B cell (primary cell): Measurements from ENCODE around the gene IBA57. TPM values are rescaled to one million over a fixed set of nuclear protein-coding genes. Genes with fewer than 3 reads are reported as not detected.

Source experiments
- ATAC-seq: fragments of 200-7000 bp; cut with Tn5 transposase; one replicate; pipeline ENCODE4 v1.10.0; 2021; ENCODE audit warnings: low read depth, mild to moderate bottlenecking, moderate number of reproducible peaks, moderate library complexity
- CTCF ChIA-PET: fragments of 350-600 bp; sonication (Branson Sonifier 250); formaldehyde crosslinking; loops from one replicate; lab custom pipeline; 2021; ENCODE audit warnings: antibody characterized with exemption, inconsistent platforms; lab: Charles Lee
- POLR2A ChIA-PET: fragments of 350-600 bp; sonication (Branson Sonifier 250); formaldehyde crosslinking; loops from one replicate; lab custom pipeline; 2021; ENCODE audit warnings: antibody characterized with exemption; lab: Charles Lee
- DNase-seq: peaks from one replicate; pipeline ENCODE4 v3.0.0; 2013
- H2AFZ ChIP-seq: 2 replicates; pipeline ENCODE4 v1.6.1; 2012; ENCODE audit warnings: mild to moderate bottlenecking, low read depth, low read length; ENCODE audit not compliant: insufficient read depth, poor library complexity, severe bottlenecking
- H3K27ac ChIP-seq, 2 donors: 1 replicate in 1 of 2; 2 replicates in 1 of 2; pipeline ENCODE4 v1.5.1; 2012 to 2013; ENCODE audit warnings: low read length in 2 of 2, mild to moderate bottlenecking in 2 of 2, moderate library complexity in 1 of 2
- H3K27me3 ChIP-seq, 4 experiments: fragments of 200-600 bp in 1 of 4; sonication (generic) in 1 of 4; replicated peaks in 1 of 4; 1 replicate in 2 of 4; 2 replicates in 2 of 4; pipeline versions ENCODE4 v1.6.1 to v1.7.0; 2013 to 2016; ENCODE audit warnings: low read length in 3 of 4, mild to moderate bottlenecking in 2 of 4, mixed read lengths in 1 of 4, moderate library complexity in 1 of 4; ENCODE audit not compliant: insufficient read depth in 4 of 4, control insufficient read depth in 3 of 4; ENCODE audit errors: control extremely low read depth in 1 of 4
- H3K36me3 ChIP-seq, 2 experiments: replicated peaks in 1 of 2; 1 replicate in 1 of 2; 2 replicates in 1 of 2; pipeline versions ENCODE4 v1.6.1 to v1.7.1; 2013; ENCODE audit warnings: low read length in 1 of 2; ENCODE audit not compliant: insufficient read depth in 2 of 2, control insufficient read depth in 1 of 2; ENCODE audit errors: control extremely low read depth in 1 of 2, extremely low read depth in 1 of 2
- H3K4me1 ChIP-seq, 2 donors: fragments of 200-600 bp in 1 of 2; sonication (generic) in 1 of 2; 1 replicate in 1 of 2; 2 replicates in 1 of 2; pipeline versions ENCODE4 v1.5.1 to v1.6.1; 2013 to 2017; ENCODE audit warnings: low read length in 2 of 2; ENCODE audit not compliant: control insufficient read depth in 2 of 2, insufficient read depth in 2 of 2
- H3K4me2 ChIP-seq: replicated peaks from 2 replicates; pipeline ENCODE3; 2012; ENCODE audit warnings: mild to moderate bottlenecking, low read depth, low read length; ENCODE audit not compliant: poor library complexity, severe bottlenecking
- H3K4me3 ChIP-seq, 5 experiments: fragments of 200-600 bp in 1 of 5; sonication (generic) in 1 of 5; 1 replicate in 3 of 5; 2 replicates in 2 of 5; pipeline versions ENCODE4 v1.5.1 to v1.7.0; 2011 to 2016; ENCODE audit warnings: low read length in 4 of 5, mild to moderate bottlenecking in 4 of 5, low read depth in 2 of 5, control low read depth in 1 of 5, moderate library complexity in 1 of 5; ENCODE audit not compliant: insufficient read depth in 1 of 5; ENCODE audit errors: control extremely low read depth in 1 of 5, extremely low read depth in 1 of 5
- H3K79me2 ChIP-seq: fragments of 200-600 bp; sonication (generic); one replicate; pipeline ENCODE4 v1.6.0; 2016; ENCODE audit warnings: low read length; ENCODE audit not compliant: control insufficient read depth, insufficient read depth
- H3K9ac ChIP-seq: fragments of 200-600 bp; sonication (generic); 2 replicates; pipeline ENCODE4 v1.6.1; 2017; ENCODE audit warnings: mild to moderate bottlenecking, low read length, moderate library complexity
- H3K9me3 ChIP-seq, 3 donors: one replicate each; pipeline versions ENCODE4 v1.6.1 to v1.7.1; 2013; ENCODE audit warnings: low read length in 2 of 3; ENCODE audit not compliant: control insufficient read depth in 2 of 3, insufficient read depth in 1 of 3; ENCODE audit errors: control extremely low read depth in 1 of 3
- H4K20me1 ChIP-seq: 2 replicates; pipeline ENCODE4 v1.6.0; 2012; ENCODE audit warnings: mild to moderate bottlenecking, low read length; ENCODE audit not compliant: insufficient read depth, control insufficient read depth, poor library complexity, severe bottlenecking
- H3K27ac Mint-ChIP-seq: one replicate; pipeline ENCODE4 v1.8.0; 2021; ENCODE audit warnings: mixed read lengths
- H3K27me3 Mint-ChIP-seq: one replicate; pipeline ENCODE4 v1.8.0; 2021; ENCODE audit warnings: mixed read lengths
- H3K4me1 Mint-ChIP-seq: one replicate; pipeline ENCODE4 v1.8.0; 2021; ENCODE audit warnings: mixed read lengths
- H3K4me3 Mint-ChIP-seq: one replicate; pipeline ENCODE4 v1.8.0; 2021; ENCODE audit warnings: mixed read lengths
- H3K9me3 Mint-ChIP-seq: one replicate; pipeline ENCODE4 v1.8.0; 2022; ENCODE audit warnings: mixed read lengths; ENCODE audit not compliant: insufficient read depth
- CTCF ChIP-seq: fragments of 200-600 bp; IDR thresholded peaks from one replicate; pipeline ENCODE4 v1.8.0; 2022; ENCODE audit warnings: antibody characterized with exemption, mild to moderate bottlenecking
- EZH2 ChIP-seq: IDR thresholded peaks from 2 replicates; pipeline ENCODE4 v1.6.1; 2012; ENCODE audit warnings: borderline replicate concordance, low read depth, mild to moderate bottlenecking, moderate library complexity, low read length; ENCODE audit not compliant: insufficient read depth, poor library complexity, severe bottlenecking
- WGBS: methylation state at CpG from one replicate; pipeline ENCODE4 v1.1.5; 2013; ENCODE audit warnings: missing lambda C conversion rate; ENCODE audit not compliant: insufficient coverage; 5-methylcytosine and 5-hydroxymethylcytosine counted together
- intact Hi-C: fragments of 100-400 bp; cut with micrococcal nuclease; formaldehyde crosslinking; loops from one replicate; pipeline ENCODE4 v1.10.0; 2022
- polyA plus RNA-seq: library from polyadenylated mRNA; depleted of rRNA; stranded (reverse); fragments of >200 nt; gene quantifications from 2 replicates; pipeline ENCODE4 v1.2.3, GENCODE V29; 2012
- total RNA-seq, 2 donors: library from RNA; stranded (reverse); fragments of 120-200 nt in 1 of 2; gene quantifications; 1 replicate in 1 of 2; 2 replicates in 1 of 2; pipeline versions ENCODE4 v1.2.3 to v1.2.4, GENCODE V29; 2013 to 2022

Gene IBA57
- total and polyA plus RNA-seq, 2 donors (not counting 1 experiment from before 2014, with no cell fraction given): 5.2 to 12.8 TPM

- Mint-ChIP-seq H3K4me3 (no peak overlapping the region), H3K27me3 (peaks cover 3% of the 10 kb centered on the region)
Measured at GRCh38 chr1:228155596-228156514, 9.7 kb upstream of the IBA57 start.

More at GRCh38 chr1:228155596-228156514, 9.7 kb upstream of the IBA57 start:
- CTCF ChIA-PET: no interaction called here
- Mint-ChIP-seq H3K9me3 (no peaks in the 10 kb centered on the region), H3K27ac (no peak overlapping the region), H3K4me1 (no peaks in the 10 kb centered on the region)
- no peak for DNase-seq
- no peak overlapping the region for H3K4me2 ChIP-seq
- no peak overlapping the region for H3K27ac ChIP-seq
- no peak overlapping the region for H3K9ac ChIP-seq
- WGBS: 85% methylated on average over 16 of the region's 16 CpGs
- no peak for ATAC-seq
- intact Hi-C loops: no loop called here
- H3K79me2 ChIP-seq: no peaks in the 10 kb centered on the region
- peaks cover 0 to 2% (median 0%) of the 10 kb centered on the region in 3 donors for H3K9me3 ChIP-seq
- TF ChIP-seq EZH2 (no peak), CTCF (no peak)
- H2AFZ ChIP-seq: no peak overlapping the region
- H3K4me3 ChIP-seq: no peak overlapping the region
- no peaks in the 10 kb centered on the region for H4K20me1 ChIP-seq
- H3K27me3 ChIP-seq: peaks cover 0 to 19% (median 0%) of the 10 kb centered on the region in 4 experiments
- H3K4me1 ChIP-seq: peaks cover 0 to 3% of the 10 kb centered on the region in 2 donors
- H3K36me3 ChIP-seq: no peaks in the 10 kb centered on the region
- POLR2A ChIA-PET: no interaction called here
